PFSK-1 (cell line): ENCODE measurements around the gene CALD1.

Experiments
- POLR2AphosphoS5 ChIP-seq: IDR thresholded peaks from 2 replicates; pipeline ENCODE4 v1.6.1; 2012; ENCODE audit warnings: low read depth, mild to moderate bottlenecking, control low read depth, low read length, moderate library complexity
- REST ChIP-seq, 2 experiments: IDR thresholded peaks; 2 replicates each; pipeline versions ENCODE4 v1.6.1 to v1.8.0; 2011 to 2012; ENCODE audit warnings: low read depth in 2 of 2, low read length in 2 of 2, control low read depth in 1 of 2, inconsistent platforms in 1 of 2, mild to moderate bottlenecking in 1 of 2, moderate library complexity in 1 of 2; ENCODE audit not compliant: insufficient read depth in 1 of 2
- SIN3A ChIP-seq: IDR thresholded peaks from 2 replicates; pipeline ENCODE4 v1.6.1; 2012; ENCODE audit warnings: mild to moderate bottlenecking, low read length, moderate library complexity, borderline replicate concordance; ENCODE audit not compliant: insufficient read depth
- TAF1 ChIP-seq: IDR thresholded peaks from 2 replicates; pipeline ENCODE4 v1.6.1; 2012; ENCODE audit warnings: low read length, control low read depth, borderline replicate concordance; ENCODE audit not compliant: insufficient read depth

DNA sequence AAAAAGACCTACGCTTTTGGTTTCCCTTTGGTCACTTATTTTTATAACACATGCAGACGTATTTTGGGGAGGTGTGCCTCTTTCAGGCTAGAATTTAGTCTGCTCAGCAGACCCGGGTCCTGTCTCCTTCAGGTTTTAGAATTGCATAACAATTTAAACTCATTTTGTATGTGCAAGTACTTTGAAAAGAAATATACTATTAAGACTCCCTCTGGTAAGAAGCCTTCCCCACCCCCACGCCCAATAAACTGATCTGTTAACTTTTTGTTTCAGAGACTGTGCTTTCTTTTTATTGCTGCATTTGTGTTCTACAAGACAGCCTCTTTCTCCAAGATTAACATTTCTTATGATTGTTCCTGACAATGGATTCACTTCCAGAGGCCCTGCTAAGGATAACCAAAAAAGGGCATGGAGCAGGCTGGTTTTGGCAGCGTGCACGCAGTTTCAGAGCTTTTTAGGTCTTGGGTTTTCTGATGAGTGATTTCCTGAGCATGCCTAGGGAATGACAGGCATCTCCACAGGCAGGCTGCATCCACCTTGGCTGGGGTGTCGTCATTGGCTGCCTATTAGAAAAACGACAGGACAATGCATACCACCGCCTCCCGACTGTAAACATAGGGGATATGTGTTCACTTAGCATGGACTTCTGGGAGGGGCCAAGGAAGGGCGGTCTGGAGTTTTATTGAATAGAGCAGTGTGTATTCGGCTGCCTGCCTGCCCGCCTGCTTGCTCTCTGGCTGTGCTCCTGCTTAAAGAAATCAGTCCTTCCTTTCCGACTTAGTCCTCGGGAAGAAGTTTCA is at the start of gene CALD1:
- no peak for TF ChIP-seq TAF1
- no peak for TF ChIP-seq REST (IDR thresholded peaks at IDR 0.05; ENCODE audit: insufficient read depth in 1 of 2, low read depth in 2 of 2, low read length in 2 of 2)
- no peak for TF ChIP-seq POLR2AphosphoS5
- no peak for TF ChIP-seq SIN3A
